CD4-positive, alpha-beta T cell treated with Interleukin-17A for 1 hour (primary cell): ENCODE results near the gene AGGF1.
"Not testable (repeated sequence)": the region's sequence is repeated elsewhere in the genome, so short reads cannot be mapped to it uniquely, and the experiment has no call there.

Source experiments
- DNase-seq: peaks from one replicate; pipeline ENCODE4 v3.0.0-alpha.2; 2020

Gene AGGF1, protein sequence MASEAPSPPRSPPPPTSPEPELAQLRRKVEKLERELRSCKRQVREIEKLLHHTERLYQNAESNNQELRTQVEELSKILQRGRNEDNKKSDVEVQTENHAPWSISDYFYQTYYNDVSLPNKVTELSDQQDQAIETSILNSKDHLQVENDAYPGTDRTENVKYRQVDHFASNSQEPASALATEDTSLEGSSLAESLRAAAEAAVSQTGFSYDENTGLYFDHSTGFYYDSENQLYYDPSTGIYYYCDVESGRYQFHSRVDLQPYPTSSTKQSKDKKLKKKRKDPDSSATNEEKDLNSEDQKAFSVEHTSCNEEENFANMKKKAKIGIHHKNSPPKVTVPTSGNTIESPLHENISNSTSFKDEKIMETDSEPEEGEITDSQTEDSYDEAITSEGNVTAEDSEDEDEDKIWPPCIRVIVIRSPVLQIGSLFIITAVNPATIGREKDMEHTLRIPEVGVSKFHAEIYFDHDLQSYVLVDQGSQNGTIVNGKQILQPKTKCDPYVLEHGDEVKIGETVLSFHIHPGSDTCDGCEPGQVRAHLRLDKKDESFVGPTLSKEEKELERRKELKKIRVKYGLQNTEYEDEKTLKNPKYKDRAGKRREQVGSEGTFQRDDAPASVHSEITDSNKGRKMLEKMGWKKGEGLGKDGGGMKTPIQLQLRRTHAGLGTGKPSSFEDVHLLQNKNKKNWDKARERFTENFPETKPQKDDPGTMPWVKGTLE

DNA sequence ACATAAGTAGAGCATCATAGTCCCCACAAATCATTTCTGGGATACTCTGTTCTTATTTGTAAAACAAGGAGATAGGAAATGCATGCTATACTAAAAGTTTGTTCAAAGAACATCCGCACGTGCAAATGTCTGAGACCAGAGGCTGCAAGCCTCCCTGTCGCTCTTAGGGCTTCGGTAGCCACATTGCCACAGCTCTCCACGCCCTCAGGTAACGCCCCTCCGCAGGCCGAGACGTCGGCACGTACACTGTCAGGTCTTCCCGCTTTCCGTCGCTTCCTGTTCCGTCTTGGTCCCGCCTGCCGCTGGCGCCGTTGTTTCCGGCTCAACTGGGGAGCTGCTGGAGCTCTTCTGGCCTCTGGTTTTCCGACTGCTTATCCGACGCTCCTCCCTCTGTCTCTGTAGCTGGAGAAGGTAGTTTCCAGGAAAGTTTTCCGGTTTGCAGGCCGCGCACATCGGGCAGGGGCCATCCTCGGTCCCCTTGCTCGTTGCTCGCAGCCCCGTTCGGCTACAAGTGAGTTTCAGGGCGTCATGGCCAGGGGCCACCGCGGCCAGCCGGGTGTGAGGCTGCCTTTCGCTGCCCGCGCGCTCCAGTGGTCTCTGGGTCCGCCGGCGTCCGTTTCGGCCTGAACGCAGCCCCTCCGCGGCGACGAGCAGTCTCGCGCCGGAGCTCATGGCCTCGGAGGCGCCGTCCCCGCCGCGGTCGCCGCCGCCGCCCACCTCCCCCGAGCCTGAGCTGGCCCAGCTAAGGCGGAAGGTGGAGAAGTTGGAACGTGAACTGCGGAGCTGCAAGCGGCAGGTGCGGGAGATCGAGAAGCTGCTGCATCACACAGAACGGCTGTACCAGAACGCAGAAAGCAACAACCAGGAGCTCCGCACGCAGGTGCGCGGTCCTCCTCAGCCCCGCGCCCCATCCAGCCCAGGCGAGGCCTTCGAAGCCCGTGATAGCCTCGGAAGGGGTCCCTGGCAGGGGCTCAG, at the start of gene AGGF1:
Gene AGGF1 (plus strand): TSS at position 308 of the 975 bp plus-strand sequence. CDS start 363 bp downstream, at position 671.
- DNase-seq, result peak; percentile 90

DNA sequence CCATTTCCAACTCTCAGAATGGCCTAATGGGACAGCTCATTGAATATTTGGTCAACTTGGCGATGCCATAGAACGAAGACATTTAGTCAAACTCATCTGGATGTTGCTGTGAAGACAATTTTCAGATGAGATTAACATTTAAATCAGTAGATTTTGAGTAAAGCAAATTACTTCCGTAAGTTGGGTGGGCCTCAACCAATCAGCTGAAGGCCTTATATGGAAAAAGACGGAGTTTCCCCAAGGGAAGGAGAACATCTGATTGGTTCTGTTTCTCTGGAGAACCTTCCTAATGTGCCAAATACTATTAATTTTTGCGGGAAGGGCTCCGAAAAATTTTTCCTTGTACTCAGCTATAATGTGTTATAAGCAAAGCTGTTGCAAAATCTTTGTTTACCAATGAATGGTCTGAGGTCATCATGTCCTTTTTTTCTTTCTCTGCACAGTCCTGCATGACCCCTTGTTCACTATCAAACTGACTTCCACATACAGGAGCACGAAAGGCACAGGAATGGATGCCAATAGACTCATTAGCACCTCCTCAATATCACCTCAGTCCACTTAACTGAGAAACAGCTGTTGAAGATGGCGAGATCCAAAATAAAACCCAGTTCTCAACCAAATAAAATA, 49.6 kb upstream of the AGGF1 start:
- no peak for DNase-seq

DNA sequence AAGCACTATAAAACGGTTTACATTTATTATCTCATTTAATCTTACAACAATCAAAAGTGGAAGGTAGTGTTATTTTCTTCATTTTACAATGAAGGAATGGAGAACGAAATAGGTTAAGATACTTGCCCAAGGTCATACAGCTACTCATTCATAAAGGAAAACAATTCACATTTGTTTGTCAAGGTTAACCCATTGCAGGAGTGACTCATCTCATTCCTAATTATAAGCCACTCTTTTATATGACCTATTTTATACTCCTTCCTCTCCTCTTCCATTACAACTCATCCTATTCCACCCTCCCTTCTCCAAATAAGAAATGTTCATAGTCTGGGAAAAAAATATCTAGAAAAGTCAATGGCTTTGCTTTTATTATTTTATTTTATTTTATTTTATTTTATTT, 47.8 kb upstream of the AGGF1 start:
- DNase-seq, result no peak

DNA sequence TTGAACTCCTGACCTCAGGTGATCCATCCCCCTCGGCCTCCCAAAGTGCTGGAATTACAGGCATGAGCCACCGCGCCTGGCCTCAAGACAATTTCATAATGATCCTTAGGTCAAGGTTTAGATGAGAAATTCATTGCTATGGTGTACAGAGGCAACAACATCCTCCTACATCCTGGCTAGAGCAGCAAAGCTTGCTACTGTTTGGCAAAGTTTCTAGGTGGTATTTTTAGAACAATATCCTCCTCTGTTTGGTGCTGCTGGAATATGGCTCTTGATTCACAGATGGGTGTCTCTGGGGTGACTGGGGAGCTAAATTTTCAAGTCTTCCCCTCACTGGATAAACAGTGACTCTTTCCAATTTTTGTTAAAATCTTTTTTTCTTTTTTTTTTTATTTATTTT, 46.7 kb upstream of the AGGF1 start:
- no peak for DNase-seq

DNA sequence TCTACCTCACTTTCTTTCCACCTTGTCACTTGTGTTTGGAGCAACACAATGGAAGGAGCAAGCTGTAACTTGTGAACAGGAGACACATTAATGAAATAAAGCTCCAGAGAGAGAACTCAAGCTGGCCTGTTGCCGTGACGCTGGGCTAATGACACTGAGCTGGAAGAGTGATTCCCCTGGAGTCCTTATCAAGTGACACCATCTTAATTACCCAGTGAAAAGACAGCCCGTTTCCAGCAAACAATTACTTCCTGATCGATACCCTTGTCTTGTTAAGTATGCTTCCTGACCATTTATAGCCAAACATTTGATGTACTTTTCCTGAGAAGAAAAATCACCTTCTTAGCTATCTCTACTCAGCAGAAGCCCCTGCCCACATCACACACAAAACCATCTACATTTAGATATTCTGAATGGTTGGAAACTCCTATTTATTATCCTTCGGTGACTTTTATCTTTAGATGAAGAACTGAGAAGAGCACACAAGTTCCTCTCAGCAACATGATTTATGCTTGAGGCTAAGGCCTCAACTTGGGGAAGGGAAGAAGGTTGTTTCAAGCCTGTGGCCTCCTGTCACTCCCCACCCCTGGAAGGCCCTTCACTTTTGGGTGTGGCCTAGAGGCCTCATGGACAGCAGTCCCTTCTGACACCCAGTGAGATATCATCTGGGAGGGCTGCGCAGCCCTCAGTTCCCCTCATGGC, 43.2 kb upstream of the AGGF1 start:
- DNase-seq, result no peak

DNA sequence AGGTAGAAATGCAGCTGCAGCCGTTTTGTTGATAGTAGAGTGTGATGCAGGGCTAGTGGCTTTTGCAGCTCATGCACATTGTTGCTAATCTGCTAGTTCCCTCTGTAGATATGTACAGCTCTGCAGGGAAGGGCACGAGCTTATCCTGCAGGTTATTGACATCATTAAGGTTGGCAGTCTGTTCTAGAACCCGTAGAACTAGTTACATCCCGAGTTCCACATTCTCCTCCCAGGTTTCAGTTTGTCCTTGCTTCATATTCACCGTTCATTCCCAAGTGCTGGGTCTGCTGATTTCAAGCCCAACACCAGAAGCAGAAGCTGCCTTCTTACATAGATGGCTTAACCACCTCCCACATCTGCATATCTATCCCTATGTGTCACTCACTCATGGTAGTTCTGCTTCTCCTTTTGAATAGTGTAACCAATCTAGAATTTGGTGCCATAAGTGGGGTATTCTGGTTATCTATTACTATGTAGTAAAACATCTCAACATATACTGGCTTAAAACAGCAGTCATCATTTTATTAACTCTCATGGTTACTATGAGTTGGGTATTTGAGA, 39.2 kb upstream of the AGGF1 start:
- DNase-seq, result no peak

DNA sequence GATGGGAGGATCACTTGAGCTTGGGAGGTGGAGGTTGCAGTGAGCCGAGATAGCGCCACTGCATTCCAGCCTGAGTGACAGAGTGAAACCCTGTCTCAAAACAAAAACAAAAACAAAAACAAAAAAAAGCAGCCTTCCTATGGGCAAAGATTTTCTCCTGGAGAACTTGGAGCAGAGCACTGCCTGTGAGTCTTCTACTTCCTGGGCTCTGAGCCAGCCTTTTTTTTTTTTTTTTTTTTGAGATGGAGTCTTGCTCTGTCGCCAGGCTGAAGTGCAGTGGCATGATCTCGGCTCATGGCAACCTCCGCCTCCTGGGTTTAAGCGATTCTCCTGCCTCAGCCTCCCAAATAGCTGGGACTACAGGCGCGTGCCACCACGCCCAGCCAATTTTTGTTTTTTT, 36.8 kb upstream of the AGGF1 start:
- not testable (repeated sequence) for DNase-seq

DNA sequence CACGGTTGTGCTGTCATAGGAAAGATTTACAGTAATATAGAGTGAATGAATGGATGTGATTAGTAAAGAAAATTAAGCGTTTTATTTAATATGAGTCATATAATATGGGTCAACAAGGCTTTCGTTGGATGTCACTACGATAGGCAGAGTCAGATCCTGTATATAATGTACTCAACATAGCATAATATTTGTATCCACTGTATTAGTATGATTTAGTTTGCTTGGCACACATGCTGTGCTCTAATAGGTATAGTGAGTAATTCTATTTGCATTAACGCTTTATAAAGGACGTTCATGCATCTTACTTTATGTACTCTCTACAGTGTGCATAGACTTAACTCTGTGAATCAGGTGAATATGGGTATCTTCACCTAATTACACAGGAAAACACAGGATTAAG, 35.9 kb upstream of the AGGF1 start:
- no peak for DNase-seq

DNA sequence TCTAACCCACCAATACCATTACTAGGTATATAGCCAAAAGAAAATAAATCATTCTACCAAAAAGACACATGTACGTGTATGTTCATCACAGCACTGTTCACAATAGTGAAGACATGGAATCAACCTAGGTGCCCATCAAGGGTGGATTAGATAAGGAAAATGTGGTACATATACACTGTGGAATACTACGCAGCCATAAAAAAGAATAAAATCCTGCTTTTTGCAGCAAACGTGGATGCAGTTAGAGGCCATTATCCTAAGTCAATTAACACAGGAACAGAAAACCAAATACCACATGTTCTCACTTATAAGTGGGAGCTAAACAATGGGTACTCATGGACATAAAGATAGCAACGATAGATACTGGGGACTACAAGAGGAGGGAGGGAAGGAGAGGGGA, 32.0 kb upstream of the AGGF1 start:
- not testable (repeated sequence) for DNase-seq

DNA sequence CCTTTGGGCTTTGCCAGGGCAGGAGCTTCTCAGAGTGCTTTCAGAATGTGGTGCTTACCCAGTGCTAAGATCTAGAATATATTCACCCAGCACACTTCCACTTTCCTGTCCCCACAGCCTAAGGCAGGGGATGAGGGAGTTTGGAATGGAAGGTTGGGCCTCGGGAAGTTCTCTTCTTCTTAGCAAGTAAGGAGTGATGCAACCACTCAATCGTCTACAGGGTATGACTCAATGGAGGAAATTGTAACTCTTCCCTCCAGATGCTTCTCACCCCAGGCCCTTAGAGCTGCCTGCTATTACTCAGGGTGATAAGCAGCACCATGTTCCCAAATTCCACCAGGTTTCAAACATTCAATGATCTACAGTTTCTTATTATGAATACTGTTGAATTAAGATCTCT, 30.8 kb upstream of the AGGF1 start:
- no peak for DNase-seq

DNA sequence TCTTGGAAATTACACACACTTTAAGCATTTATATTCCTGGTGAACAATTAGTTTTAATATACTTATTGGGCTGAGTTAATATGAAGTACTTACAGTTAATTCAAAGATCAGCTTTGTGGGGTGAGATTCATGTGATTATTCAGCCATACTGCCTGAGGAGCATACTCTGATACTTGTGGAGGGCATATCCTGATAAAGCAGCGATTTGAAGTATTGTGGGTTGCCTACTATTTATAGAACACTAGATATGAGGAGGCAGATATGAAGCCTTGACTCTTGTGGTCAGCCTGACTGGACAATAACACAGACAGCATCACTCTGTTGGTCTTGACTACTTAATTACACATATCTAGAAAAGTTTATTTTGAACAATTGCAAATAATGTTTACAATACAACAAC, 27.0 kb upstream of the AGGF1 start:
- no peak for DNase-seq

DNA sequence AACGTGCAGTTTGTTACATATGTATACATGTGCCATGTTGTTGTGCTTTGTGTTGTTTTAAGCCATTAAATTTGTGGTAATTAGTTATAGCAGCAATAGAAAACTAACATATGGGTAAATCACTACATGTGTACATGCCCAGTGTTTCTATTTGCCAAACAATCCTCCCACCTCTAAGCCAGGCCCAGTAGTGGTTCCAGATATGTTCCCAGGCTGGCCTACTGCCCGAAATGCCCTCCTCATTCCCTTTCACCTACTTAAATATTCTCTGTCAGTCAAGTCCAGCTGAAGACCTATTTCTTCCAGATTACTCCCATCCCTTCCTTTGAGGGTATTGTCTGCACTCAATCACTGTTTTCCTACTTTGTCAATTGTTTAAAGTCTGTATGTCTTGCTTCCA, 24.1 kb upstream of the AGGF1 start:
- DNase-seq, result no peak

DNA sequence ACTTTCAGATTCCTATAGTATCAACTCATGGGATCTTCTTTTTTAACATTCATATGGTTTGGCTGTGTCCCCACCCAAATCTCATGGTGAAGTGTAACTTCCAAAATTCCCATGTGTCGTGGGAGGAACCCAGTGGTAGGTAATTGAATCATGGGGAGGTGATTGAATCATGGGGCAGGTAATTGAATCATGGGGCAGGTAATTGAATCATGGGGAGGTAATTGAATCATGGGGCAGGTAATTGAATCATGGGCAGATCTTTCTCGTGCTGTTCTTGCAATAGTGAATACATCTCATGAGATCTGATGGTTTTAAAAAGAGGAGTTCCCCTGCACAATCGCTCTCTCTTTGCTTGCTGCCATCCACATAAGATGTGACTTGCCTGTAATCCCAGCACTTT, 21.8 kb upstream of the AGGF1 start:
- DNase-seq, result no peak

DNA sequence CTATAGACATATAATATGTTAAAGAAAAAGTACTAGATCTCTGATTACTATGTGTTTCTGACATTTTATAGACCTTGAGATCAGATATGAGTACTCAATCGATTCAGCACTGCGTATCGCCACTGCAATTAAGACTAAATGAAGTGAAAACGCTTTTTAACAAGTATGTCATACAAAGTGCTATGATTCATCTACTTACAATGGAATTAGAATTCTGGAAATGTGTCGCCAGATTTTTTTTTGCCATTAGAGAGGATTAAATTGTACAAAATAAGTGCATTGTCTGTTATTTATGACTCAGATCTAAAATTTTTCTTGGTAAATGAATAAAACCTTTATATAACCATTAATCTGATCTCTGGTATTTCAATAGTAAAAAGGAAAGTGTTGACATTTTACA, 20.0 kb upstream of the AGGF1 start:
- DNase-seq, result no peak

DNA sequence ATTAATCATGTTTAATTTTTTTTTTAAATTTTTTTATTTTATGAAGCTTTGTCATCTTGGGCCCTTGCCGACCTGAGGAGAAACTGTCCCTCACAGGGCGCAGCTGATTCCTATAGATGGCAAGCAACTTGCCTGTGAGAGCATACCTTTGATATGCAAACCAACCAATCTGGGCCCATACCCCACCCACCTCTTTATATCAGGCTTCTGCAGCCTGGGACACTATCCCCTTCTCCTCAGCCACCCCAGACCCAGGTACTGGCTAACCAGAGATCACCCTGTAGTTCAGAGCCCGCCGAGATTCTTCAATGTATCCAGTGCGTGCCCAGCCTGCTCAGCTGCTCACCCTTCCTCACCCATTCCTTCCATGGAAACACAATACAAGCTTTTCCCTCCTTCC, 18.7 kb upstream of the AGGF1 start:
- DNase-seq, result no peak

DNA sequence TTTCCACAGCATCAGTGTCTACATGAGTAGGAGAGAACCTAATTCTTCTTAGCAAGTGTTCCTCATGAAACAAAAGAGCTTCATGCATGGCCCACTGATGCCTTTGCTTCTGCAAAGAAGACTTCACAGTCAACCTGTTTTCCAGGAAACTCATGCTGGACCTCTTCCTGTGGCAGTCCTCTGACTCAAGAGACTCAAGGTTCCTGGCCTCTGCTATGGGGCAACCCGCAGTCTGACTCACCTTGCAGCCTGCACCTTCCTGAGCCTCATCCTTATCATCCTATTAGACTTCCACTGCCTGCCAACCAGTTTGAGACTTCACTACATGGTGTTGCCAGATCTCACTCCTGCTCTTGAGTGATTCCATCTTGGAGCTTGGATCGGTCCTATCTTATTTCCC, 17.6 kb upstream of the AGGF1 start:
- DNase-seq, result no peak

DNA sequence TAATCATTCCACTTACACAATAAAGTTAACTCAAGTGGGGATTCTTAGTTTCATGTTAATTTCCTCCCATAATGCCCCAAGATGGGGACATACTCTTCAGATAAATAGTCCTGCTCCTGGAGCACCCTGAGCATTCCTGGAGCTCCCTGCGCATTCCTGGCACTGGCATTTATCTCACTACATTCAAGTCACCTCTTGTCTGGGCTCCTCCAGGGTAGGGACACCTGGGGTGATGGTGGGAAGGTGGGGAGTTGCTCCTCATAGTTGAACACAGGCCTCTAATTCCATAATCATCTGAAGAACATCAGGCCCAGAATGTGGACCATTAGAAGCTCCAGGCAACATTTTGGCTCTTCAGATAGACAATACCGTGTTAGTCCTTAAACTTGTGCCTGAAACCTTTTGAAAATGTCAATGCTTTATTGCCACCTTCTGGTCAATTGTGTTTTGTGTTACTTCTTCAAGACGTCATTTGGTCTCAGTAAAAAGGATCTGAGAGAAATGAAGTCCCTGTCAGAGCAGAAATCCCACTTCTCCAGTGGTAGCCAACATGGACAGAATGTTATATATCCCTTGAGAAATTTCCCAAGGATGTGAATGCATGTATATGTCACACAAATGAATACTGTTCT, 14.2 kb upstream of the AGGF1 start:
- DNase-seq, result peak; percentile 16

DNA sequence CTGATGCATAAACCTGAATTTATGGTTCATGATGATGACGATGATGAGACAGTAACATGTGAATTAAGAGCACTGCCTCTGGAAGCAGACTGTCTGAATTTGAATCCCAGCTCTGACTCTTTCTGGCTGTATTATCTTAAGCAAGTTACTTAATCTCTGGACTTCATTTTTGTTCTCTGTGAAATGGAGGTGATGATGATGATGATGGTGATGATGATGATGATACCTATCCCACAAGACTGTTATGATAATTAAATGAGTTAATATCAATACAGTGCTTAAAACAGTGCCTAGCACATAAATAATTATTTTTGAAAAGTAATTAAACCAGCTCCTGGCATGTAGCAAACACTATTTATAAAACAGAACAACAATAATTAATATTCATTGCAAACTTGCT, 13.2 kb upstream of the AGGF1 start:
- DNase-seq, result no peak

DNA sequence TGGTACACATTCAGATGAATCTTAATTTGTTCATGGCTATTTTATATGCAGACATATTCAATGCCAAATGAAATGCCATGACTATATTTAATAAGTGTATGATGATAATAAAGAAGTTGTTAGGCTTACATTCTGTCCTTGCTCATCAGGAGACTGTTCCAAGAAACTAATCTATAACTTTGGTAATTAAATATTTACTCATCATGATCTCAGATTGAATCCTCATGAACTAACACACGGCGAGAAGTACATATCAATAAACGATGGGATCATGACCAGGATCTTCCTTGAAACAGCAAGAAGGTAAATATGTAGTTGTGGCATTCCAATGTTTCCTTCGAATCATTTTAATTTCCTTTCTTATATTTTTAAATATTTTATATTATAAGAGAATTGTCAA, 12.5 kb upstream of the AGGF1 start:
- DNase-seq, result no peak

DNA sequence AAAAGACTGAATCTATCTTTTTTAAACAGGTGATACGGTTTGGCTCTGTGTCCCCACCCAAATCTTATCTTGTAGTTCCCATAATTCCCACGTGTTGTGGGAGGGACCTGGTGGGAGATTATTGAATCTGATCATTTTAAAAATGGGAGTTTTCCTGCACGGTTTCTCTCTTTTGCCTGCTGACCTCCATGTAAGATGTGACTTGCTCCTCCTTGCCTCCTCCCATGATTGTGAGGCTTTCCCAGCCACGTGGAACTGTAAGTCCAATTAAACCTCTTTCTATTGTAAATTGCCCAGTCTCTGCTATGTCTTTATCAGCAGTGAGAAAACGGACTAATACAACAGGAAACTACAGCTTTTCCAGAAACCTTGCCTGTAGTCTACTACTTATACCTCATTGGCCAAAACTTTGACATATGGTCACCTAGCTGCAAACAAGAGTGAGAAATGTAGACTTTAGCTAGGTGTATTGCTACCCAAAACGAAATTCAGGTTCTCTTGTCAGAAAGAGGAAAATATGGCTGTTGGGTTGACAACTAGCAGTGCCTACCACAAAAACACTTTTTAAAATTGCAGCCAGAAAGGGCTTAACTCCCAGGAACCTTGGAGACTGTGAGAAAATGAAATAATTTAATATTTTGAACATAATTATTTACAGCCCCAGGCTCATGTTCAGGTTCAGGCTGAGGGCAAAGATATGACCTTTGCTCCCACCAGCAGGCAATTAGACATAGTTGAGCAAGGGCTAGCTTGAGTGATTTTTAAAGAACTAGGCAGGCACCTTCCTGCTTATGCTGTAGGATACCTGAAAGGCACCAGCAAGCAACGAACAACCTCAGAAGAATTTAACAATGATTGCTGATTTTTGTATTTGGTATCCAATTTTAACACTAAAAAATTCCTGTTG, 7.4 kb upstream of the AGGF1 start:
- DNase-seq, result no peak
